DMS114 treated with DMSO at 0.1 percent for 48 hours (cell line): Measurements from ENCODE around the gene GALNT10.
"Not testable (repeated sequence)": the region's sequence is repeated elsewhere in the genome, so short reads cannot be mapped to it uniquely, and the experiment has no call there.

ENCODE experiments used
- DNase-seq: peaks from one replicate; lab custom pipeline; 2025; ENCODE audit not compliant: unreplicated experiment; lab: John Stamatoyannopoulos, UW

GALNT10 gene

GRCh38 chr5:154190595-154191304, at the start of gene GALNT10:
Gene GALNT10, plus strand, starts transcription at chr5:154190733. Its CDS starts 134 bp downstream, at chr5:154190867.
- DNase-seq, result peak; percentile 20

- DNase-seq, result no peak
Measured at GRCh38 chr5:154141745-154142221, 48.8 kb upstream of the GALNT10 start.

GRCh38 chr5:154143211-154143641, 47.3 kb upstream of the GALNT10 start:
- no peak for DNase-seq

- DNase-seq, result no peak
Measured at GRCh38 chr5:154145268-154145667, 45.3 kb upstream of the GALNT10 start.

- no peak for DNase-seq
Measured at GRCh38 chr5:154146409-154146808, 44.1 kb upstream of the GALNT10 start.

- DNase-seq, result no peak
Measured at GRCh38 chr5:154147666-154148065, 42.9 kb upstream of the GALNT10 start.

- not testable (repeated sequence) for DNase-seq
Measured at GRCh38 chr5:154150471-154150870, 40.1 kb upstream of the GALNT10 start.

- no peak for DNase-seq
Measured at GRCh38 chr5:154157483-154158378, 32.8 kb upstream of the GALNT10 start.

- DNase-seq, result no peak
Measured at GRCh38 chr5:154158379-154158737, 32.2 kb upstream of the GALNT10 start.

GRCh38 chr5:154159343-154159742, 31.2 kb upstream of the GALNT10 start:
- DNase-seq, result no peak

GRCh38 chr5:154162539-154163151, 27.9 kb upstream of the GALNT10 start:
- no peak for DNase-seq

- no peak for DNase-seq
Measured at GRCh38 chr5:154163327-154164248, 26.9 kb upstream of the GALNT10 start.

- no peak for DNase-seq
Measured at GRCh38 chr5:154164249-154164581, 26.3 kb upstream of the GALNT10 start.

GRCh38 chr5:154165886-154166285, 24.6 kb upstream of the GALNT10 start:
- no peak for DNase-seq

- DNase-seq, result no peak
Measured at GRCh38 chr5:154166901-154167791, 23.4 kb upstream of the GALNT10 start.

- DNase-seq, result no peak
Measured at GRCh38 chr5:154168395-154168794, 22.1 kb upstream of the GALNT10 start.

GRCh38 chr5:154172785-154173184, 17.7 kb upstream of the GALNT10 start:
- no peak for DNase-seq

GRCh38 chr5:154174091-154174490, 16.4 kb upstream of the GALNT10 start:
- no peak for DNase-seq

GRCh38 chr5:154176181-154176580, 14.4 kb upstream of the GALNT10 start:
- DNase-seq, result no peak

- DNase-seq, result no peak
Measured at GRCh38 chr5:154178661-154179060, 11.9 kb upstream of the GALNT10 start.
